ENCODE measurements around the gene ANKK1.

GRCh38 chr11:113387605-113388211, at the start of gene ANKK1:
- TF ChIP-seq EZH2 (IDR thresholded peaks at IDR 0.05; ENCODE audit: low read depth, low read length, severe bottlenecking) (peak; percentile 25), TCF12 (IDR thresholded peaks at IDR 0.05; ENCODE audit: low read depth, low read length) (peak; percentile 62; the same call in 1 of the 2 replicates), RBBP5 (IDR thresholded peaks at IDR 0.05; ENCODE audit: borderline replicate concordance, low read depth, low read length) (0 out of 2 replicates have a peak, but pooled peaks have one; percentile 43), CTCF (IDR thresholded peaks at IDR 0.05; ENCODE audit: control extremely low read depth in 1 of 3, insufficient read depth in 1 of 3, low read depth in 1 of 3, low read length in 3 of 3) (peak; percentile 85 to 94 (median 90)), MAFK (IDR thresholded peaks at IDR 0.05; ENCODE audit: low read depth, low read length) (no peak), CEBPB (IDR thresholded peaks at IDR 0.05; ENCODE audit: low read depth, low read length) (no peak), POLR2A (IDR thresholded peaks at IDR 0.05; ENCODE audit: control extremely low read depth in 1 of 2, low read depth in 2 of 2, low read length in 2 of 2) (peak in 1 of 2 experiments; percentile 71; a peak in 2 of 3 replicates), RAD21 (IDR thresholded peaks at IDR 0.05 in 1 of 2, conservative IDR thresholded peaks at IDR 0.05 in 1 of 2; ENCODE audit: low read depth in 2 of 2, low read length in 2 of 2) (peak; percentile 56 to 64), CHD2 (IDR thresholded peaks at IDR 0.05; ENCODE audit: low read length) (no peak), CTBP2 (IDR thresholded peaks at IDR 0.05; ENCODE audit: borderline replicate concordance, insufficient read depth, insufficient read length, low read length) (peak; percentile 79)
